ENCODE data around the gene C20orf96.
"Not testable (repeated sequence)": the region's sequence is repeated elsewhere in the genome, so short reads cannot be mapped to it uniquely, and the experiment has no call there.

C20orf96 gene

GRCh38 chr20:290084-290831 is at the start of gene C20orf96:
Gene C20orf96 (minus strand): TSS chr20:290750. CDS start chr20:290610, 140 bp downstream.
- TF ChIP-seq, protein P1, sequence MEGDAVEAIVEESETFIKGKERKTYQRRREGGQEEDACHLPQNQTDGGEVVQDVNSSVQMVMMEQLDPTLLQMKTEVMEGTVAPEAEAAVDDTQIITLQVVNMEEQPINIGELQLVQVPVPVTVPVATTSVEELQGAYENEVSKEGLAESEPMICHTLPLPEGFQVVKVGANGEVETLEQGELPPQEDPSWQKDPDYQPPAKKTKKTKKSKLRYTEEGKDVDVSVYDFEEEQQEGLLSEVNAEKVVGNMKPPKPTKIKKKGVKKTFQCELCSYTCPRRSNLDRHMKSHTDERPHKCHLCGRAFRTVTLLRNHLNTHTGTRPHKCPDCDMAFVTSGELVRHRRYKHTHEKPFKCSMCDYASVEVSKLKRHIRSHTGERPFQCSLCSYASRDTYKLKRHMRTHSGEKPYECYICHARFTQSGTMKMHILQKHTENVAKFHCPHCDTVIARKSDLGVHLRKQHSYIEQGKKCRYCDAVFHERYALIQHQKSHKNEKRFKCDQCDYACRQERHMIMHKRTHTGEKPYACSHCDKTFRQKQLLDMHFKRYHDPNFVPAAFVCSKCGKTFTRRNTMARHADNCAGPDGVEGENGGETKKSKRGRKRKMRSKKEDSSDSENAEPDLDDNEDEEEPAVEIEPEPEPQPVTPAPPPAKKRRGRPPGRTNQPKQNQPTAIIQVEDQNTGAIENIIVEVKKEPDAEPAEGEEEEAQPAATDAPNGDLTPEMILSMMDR (IDR thresholded peaks at IDR 0.05; ENCODE audit: borderline replicate concordance, insufficient read depth, low read depth, low read length): peak; percentile 40; the same call in 1 of the 2 replicates
- peak within 1 kb of the TSS; percentile 57 for H3K4me3 ChIP-seq (ENCODE audit: low read depth, low read length)

DNA sequence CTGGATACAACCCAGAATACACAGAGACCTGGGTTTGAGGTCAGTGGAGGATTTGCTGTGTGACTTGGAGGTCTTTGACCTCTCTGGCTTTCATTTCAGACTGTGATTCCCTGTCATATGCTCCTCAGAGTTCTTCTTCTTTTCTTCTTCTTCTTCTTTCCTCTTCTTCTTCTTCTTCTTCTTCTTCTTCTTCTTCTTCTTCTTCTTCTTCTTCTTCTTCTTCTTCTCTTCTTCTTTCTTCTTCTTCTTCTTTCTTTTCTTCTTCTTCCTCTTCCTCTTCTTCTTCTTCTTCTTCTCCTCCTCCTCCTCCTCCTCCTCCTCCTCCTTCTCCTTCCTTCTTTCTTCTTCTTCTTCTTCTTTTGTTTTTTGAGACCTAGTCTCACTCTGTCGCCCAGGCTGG is 45.5 kb upstream of the C20orf96 start:
- not testable (repeated sequence) for H3K4me3 ChIP-seq (ENCODE audit: low read depth, low read length)

DNA sequence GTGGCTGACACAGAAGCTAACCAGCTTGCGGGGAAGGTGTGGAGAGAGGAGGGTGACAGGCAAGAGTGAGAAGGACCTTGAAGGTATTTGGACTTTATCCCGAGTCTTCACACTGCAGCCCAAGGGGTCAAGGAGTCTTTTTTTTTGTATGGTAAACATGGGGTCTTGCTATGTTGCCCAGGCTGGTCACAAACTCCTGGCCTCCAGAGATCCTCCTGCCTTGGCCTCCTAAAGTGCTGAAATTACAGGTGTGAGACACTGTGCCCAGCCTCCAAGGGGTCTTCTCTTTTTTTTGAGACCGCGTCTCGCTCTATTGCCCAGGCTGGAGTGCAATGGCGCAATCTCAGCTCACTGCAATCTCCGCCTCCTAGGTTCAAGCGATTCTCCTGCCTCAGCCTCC is 44.0 kb upstream of the C20orf96 start:
- TF ChIP-seq, protein P1 (IDR thresholded peaks at IDR 0.05; ENCODE audit: borderline replicate concordance, insufficient read depth, low read depth, low read length): no peak
- no peak overlapping the region for H3K4me3 ChIP-seq (ENCODE audit: low read depth, low read length)

- no peak overlapping the region for H3K4me3 ChIP-seq (ENCODE audit: low read depth, low read length)
- TF ChIP-seq, protein P1 (IDR thresholded peaks at IDR 0.05; ENCODE audit: borderline replicate concordance, insufficient read depth, low read depth, low read length): peak; percentile 89
Measured at GRCh38 chr20:330233-331149, 39.9 kb upstream of the C20orf96 start.

- no peak overlapping the region for H3K4me3 ChIP-seq (ENCODE audit: low read depth, low read length)
- TF ChIP-seq, protein P1 (IDR thresholded peaks at IDR 0.05; ENCODE audit: borderline replicate concordance, insufficient read depth, low read depth, low read length): no peak
Measured at GRCh38 chr20:329851-330232, 39.3 kb upstream of the C20orf96 start.

DNA sequence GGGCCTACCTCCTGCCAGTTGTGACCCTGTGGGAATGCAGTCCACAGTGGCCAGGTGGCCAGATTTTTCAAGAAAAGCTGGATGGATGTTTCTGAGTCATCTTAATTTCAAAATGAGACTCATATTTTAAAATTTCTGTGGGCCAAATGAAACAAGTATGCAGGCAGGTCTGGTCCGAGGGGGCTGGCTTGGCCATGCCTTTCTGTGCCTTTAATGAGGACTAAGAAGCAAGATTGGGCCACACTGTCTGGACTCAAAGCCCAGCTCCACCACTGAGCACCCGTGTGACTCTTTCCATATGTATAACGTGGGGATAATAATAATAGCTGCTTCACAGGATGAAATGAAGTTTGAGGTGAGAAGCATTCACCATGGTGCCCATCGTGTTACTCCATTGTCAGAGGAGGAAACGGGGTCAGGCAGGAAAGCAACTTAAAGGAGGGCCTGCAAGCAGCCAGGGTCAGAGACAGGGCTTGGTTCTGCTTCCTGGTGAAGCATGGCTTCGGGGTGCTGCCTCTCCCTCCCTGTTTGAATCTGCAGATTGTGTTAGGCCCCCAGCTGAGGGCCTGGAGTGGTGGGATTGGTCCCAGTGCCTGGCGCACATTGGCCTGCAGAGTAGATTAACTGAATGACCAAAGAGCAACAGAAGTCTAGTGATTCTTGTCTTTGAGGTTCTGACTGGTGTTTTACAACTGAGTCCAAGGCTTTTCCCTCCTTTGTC is 38.6 kb upstream of the C20orf96 start:
- H3K4me3 ChIP-seq (ENCODE audit: low read depth, low read length): no peak overlapping the region
- TF ChIP-seq, protein P1 (IDR thresholded peaks at IDR 0.05; ENCODE audit: borderline replicate concordance, insufficient read depth, low read depth, low read length): no peak

All from GM12875 (cell line).